ENCODE data around the gene OOSP4B. TPM values are rescaled to one million over a fixed set of nuclear protein-coding genes. Genes with fewer than 3 reads are reported as not detected.
"Not testable (repeated sequence)": the region's sequence is repeated elsewhere in the genome, so short reads cannot be mapped to it uniquely, and the experiment has no call there.

OOSP4B gene
- total and polyA plus RNA-seq, 10 donors, result not detected

DNA sequence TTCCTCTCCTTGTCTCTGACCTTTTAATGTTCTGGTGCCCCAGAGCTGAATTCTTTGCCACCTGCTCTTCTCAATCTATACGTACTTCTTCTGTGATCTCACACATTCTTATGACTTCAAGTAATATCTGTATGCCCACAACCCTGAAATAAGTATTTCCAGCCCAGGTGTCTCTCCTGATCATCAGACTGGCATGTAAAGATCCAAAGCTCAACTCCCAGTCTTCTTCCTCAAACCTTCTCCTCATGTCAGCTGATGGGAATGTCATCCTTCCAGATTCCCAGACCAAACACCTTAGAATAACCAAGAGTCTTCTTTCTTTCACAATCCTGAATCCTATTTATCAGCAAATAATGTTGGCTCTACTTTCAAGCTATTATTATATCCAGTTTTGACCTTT, 48.8 kb downstream of the OOSP4B start:
- no peak for TF ChIP-seq POLR2AphosphoS5 (IDR thresholded peaks at IDR 0.05)
- TF ChIP-seq, protein P1, sequence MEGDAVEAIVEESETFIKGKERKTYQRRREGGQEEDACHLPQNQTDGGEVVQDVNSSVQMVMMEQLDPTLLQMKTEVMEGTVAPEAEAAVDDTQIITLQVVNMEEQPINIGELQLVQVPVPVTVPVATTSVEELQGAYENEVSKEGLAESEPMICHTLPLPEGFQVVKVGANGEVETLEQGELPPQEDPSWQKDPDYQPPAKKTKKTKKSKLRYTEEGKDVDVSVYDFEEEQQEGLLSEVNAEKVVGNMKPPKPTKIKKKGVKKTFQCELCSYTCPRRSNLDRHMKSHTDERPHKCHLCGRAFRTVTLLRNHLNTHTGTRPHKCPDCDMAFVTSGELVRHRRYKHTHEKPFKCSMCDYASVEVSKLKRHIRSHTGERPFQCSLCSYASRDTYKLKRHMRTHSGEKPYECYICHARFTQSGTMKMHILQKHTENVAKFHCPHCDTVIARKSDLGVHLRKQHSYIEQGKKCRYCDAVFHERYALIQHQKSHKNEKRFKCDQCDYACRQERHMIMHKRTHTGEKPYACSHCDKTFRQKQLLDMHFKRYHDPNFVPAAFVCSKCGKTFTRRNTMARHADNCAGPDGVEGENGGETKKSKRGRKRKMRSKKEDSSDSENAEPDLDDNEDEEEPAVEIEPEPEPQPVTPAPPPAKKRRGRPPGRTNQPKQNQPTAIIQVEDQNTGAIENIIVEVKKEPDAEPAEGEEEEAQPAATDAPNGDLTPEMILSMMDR (IDR thresholded peaks at IDR 0.05 in 8 of 11, conservative IDR thresholded peaks at IDR 0.05 in 3 of 11), result no peak
- no peak for TF ChIP-seq POLR2A (IDR thresholded peaks at IDR 0.05)
- H3K4me3 ChIP-seq, result no peak overlapping the region
- H3K27me3 ChIP-seq (replicated peaks in 1 of 7), result no peaks in the 10 kb centered on the region
- no peaks in the 10 kb centered on the region for H3K36me3 ChIP-seq
- peaks cover 0 to 7% (median 0%) of the 10 kb centered on the region in 6 donors for H3K4me1 ChIP-seq
- DNase-seq, result no peak
- 79 to 89% (median 81%) methylated on average over 1 of the region's 1 CpG for WGBS, 5 donors
- no peaks in the 10 kb centered on the region for H3K9me3 ChIP-seq
- intact Hi-C loops (cut with DNase I; ENCODE audit: low total_unique reads), result no loop called here
- H3K27ac ChIP-seq, result no peak overlapping the region

DNA sequence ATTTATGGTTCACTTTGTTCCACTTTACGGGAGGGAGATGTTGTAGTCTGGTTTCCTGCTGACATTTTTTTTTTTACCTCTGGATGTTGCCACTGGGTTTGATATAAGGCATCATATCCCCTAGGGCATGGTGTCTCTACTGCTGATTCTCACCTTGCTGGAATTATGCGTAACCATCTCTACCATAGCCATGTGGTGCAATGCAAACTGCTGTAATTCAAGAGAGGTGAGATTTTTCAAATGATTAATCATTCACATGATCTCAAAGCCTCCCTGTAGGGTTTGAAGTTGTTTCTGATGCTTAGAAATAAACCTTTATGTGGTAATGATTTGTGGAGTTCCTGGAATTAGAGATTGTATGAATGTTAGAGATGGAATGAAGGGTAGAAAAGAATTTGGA, 52.5 kb downstream of the OOSP4B start:
- Histone ChIP-seq H3K4me3 (no peak overlapping the region), H3K27me3 (replicated peaks in 1 of 7) (no peaks in the 10 kb centered on the region), H3K27ac (no peak overlapping the region), H3K9me3 (peaks cover 0 to 8% (median 0%) of the 10 kb centered on the region in 8 donors), H3K4me1 (peaks cover 0 to 1% (median 0%) of the 10 kb centered on the region in 6 donors), H3K36me3 (no peaks in the 10 kb centered on the region)
- TF ChIP-seq, protein P1 (IDR thresholded peaks at IDR 0.05 in 8 of 11, conservative IDR thresholded peaks at IDR 0.05 in 3 of 11), result no peak
- TF ChIP-seq POLR2A (IDR thresholded peaks at IDR 0.05), result no peak
- no peak for TF ChIP-seq POLR2AphosphoS5 (IDR thresholded peaks at IDR 0.05)
- WGBS, 5 donors, result 52 to 71% (median 53%) methylated on average over 2 of the region's 2 CpGs
- DNase-seq, result no peak
- intact Hi-C loops (cut with DNase I; ENCODE audit: low total_unique reads), result no loop called here

DNA sequence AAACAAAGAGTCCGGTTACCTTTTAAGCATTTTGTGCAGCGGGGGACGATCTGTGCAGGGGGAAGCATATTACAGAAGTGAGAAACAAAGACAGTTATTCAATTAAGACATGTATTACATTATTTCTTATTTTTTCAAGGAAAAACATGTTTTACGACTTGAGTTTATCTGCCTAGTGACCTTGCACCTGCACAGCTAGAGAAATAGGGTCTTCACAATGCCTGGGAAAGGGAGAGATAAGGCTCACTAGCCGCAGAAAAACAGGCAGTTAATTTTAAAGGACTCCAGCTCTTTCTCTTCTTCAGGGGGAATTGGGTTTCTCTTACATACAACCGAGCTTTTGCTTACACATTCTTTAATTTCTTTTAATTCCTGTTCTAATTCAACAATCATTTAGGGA, 54.7 kb downstream of the OOSP4B start:
- DNase-seq; intact Hi-C loops (cut with DNase I; ENCODE audit: low total_unique reads); H3K4me3 ChIP-seq; H3K27ac ChIP-seq; H3K9me3 ChIP-seq; H3K36me3 ChIP-seq; H3K4me1 ChIP-seq; H3K27me3 ChIP-seq (replicated peaks in 1 of 7): not testable (repeated sequence)
- WGBS, 5 donors, result 82 to 88% (median 85%) methylated on average over 6 of the region's 6 CpGs

DNA sequence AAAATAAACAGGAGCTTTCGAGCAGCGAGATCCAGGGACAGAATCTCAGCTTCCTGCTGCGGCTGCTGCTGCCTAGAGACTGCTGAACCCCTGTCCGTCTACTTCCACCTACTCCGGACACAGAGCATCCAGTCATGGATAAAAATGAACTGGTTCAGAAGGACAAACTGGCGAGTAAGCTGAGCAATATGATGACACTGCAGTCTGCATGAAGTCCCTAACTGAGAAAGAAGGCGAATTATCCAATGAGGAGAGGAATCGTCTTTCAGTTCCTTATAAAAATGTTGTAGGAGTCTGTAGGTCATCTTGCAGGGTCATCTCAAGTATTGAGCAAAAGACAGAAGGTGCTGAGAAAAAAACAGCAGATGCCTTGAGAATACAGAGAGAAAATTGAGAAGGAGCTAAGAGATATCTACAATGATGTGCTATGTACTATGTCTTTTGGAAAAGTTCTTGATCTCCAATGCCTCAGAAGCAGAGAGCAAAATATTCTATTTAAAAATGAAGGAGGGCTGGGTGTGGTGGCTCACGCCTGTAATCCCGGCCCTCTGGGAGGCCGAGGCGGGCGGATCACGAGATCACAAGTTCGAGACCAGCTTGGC, 60.3 kb downstream of the OOSP4B start:
- no peak for DNase-seq
- no peak overlapping the region for H3K27ac ChIP-seq
- TF ChIP-seq, protein P1 (IDR thresholded peaks at IDR 0.05 in 8 of 11, conservative IDR thresholded peaks at IDR 0.05 in 3 of 11), result no peak
- no peak for TF ChIP-seq POLR2A (IDR thresholded peaks at IDR 0.05)
- TF ChIP-seq POLR2AphosphoS5 (IDR thresholded peaks at IDR 0.05), result no peak
- H3K9me3 ChIP-seq, result peaks cover 0 to 20% (median 0%) of the 10 kb centered on the region in 8 donors
- no peaks in the 10 kb centered on the region for H3K36me3 ChIP-seq
- no peaks in the 10 kb centered on the region for H3K4me1 ChIP-seq
- intact Hi-C loops (cut with DNase I; ENCODE audit: low total_unique reads), result no loop called here
- no peaks in the 10 kb centered on the region for H3K27me3 ChIP-seq (replicated peaks in 1 of 7)
- no peak overlapping the region for H3K4me3 ChIP-seq
- WGBS, 5 donors, result 75 to 84% (median 77%) methylated on average over 15 of the region's 15 CpGs

DNA sequence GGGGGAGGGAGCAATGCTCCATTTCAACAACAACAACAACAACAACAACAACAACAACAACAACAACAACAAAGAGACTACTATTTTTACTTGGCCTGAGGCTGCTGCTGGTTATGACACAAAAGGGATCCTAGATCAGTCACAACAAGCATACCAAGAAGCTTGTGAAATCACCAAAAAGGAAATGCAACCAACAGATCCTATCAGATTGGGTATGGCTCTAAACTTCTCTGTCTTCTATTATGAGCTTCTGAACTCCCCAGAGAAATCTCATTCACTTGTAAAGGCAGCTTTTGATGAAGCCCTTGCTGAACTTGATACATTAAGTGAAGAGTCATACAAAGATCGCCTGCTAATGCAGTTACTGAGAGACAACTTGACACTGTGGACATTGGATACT, 61.0 kb downstream of the OOSP4B start:
- Histone ChIP-seq H3K36me3 (no peaks in the 10 kb centered on the region), H3K27me3 (replicated peaks in 1 of 7) (no peaks in the 10 kb centered on the region), H3K9me3 (peaks cover 0 to 18% (median 0%) of the 10 kb centered on the region in 8 donors), H3K4me3 (no peak overlapping the region), H3K4me1 (no peaks in the 10 kb centered on the region), H3K27ac (no peak overlapping the region)
- no peak for DNase-seq
- TF ChIP-seq, protein P1 (IDR thresholded peaks at IDR 0.05 in 8 of 11, conservative IDR thresholded peaks at IDR 0.05 in 3 of 11), result no peak
- TF ChIP-seq POLR2A (IDR thresholded peaks at IDR 0.05) (no peak), POLR2AphosphoS5 (IDR thresholded peaks at IDR 0.05) (no peak)
- intact Hi-C loops (cut with DNase I; ENCODE audit: low total_unique reads), result no loop called here
- WGBS, 5 donors, result 81 to 97% (median 92%) methylated on average over 1 of the region's 1 CpG
